Mucosa of descending colon (tissue), 3 donors: ENCODE results near the gene C8G. TPM values are rescaled to one million over a fixed set of nuclear protein-coding genes. Genes with fewer than 3 reads are reported as not detected.
A peak's percentile ranks its signal among the peaks of the same experiment; 100 is the strongest.

Experiments
- ATAC-seq: fragments of 200-7000 bp; cut with Tn5 transposase; one replicate; pipeline ENCODE4 v1.9.1; 2020; ENCODE audit warnings: mild to moderate bottlenecking, moderate library complexity
- DNase-seq, 3 donors: peaks; one replicate each; pipeline ENCODE4 v3.0.0-alpha.2; 2020
- H3K36me3 ChIP-seq: fragments of 200-600 bp; one replicate; pipeline ENCODE4 v1.8.0; 2021; ENCODE audit warnings: low read depth, mild to moderate bottlenecking
- H3K4me1 ChIP-seq: fragments of 200-600 bp; one replicate; pipeline ENCODE4 v1.8.0; 2021; ENCODE audit warnings: low read depth, mild to moderate bottlenecking
- H3K4me3 ChIP-seq: fragments of 200-600 bp; one replicate; pipeline ENCODE4 v1.8.0; 2021; ENCODE audit warnings: mild to moderate bottlenecking
- H3K9me3 ChIP-seq: fragments of 200-600 bp; one replicate; pipeline ENCODE4 v1.8.0; 2021; ENCODE audit warnings: mild to moderate bottlenecking
- CTCF ChIP-seq: fragments of 200-600 bp; IDR thresholded peaks from one replicate; pipeline ENCODE4 v1.8.0; 2022; ENCODE audit warnings: antibody characterized with exemption, mild to moderate bottlenecking
- intact Hi-C, 2 donors: fragments of 100-400 bp; cut with DNase I in 1 of 2; cut with micrococcal nuclease in 1 of 2; formaldehyde crosslinking; loops; one replicate each; pipeline versions ENCODE4 v1.11.0 to v1.11.1; 2022; cut with DNase I, micrococcal nuclease
- total RNA-seq, 3 donors: library from RNA; stranded (reverse); fragmentation: NEBNext Ultra II Directional in 2 of 3; extraction: Animal tissue kit (Norgen Biotek cat#: 25700) in 2 of 3; gene quantifications; one replicate each; pipeline versions ENCODE4 v1.2.1 to v1.2.4, GENCODE V29; 2021 to 2023
- donor health status: DM: no; HTN: no; CAD: no; lungs with moderate emphysema.
- donor health status: DM: no; HTN: no; CAD: no.
- donor health status: DM: no; HTN: yes; CAD: no.

C8G gene
- total RNA-seq, 3 donors from 2014 or later, result 3.2 to 15.4 (median 10.4) TPM

- no peak for TF ChIP-seq CTCF
- no peaks in the 10 kb centered on the region for H3K9me3 ChIP-seq
- H3K4me1 ChIP-seq, result peaks cover 48% of the 10 kb centered on the region
- intact Hi-C loops, result no loop called here
- peaks cover 2% of the 10 kb centered on the region for H3K36me3 ChIP-seq
- ATAC-seq (no peak), DNase-seq (peak in 2 of 3 donors; percentile 53 to 55)
- H3K4me3 ChIP-seq, result no peak overlapping the region
These were observed 2.2 kb downstream of the C8G start for GRCh38 chr9:136947028-136947891.

- intact Hi-C loops, result no loop called here
These were observed 3.0 kb downstream of the C8G start for GRCh38 chr9:136947955-136948510.

GRCh38 chr9:136949239-136949816 is 4.3 kb downstream of the C8G start:
- Histone ChIP-seq H3K4me3 (peak overlapping the region; percentile 18), H3K4me1 (peaks cover 38% of the 10 kb centered on the region), H3K36me3 (no peaks in the 10 kb centered on the region), H3K9me3 (no peaks in the 10 kb centered on the region)
- ATAC-seq, result peak; percentile 31
- peak in 2 of 3 donors; percentile 68 to 73 for DNase-seq
- intact Hi-C loops, result no loop called here
- no peak for TF ChIP-seq CTCF

More at GRCh38 chr9:136947955-136948510, 3.0 kb downstream of the C8G start:
- DNase-seq, result peak; percentile 73 to 78 (median 74)
- Histone ChIP-seq H3K4me1 (peaks cover 46% of the 10 kb centered on the region), H3K4me3 (no peak overlapping the region), H3K36me3 (no peaks in the 10 kb centered on the region), H3K9me3 (no peaks in the 10 kb centered on the region)
- TF ChIP-seq CTCF, result no peak
- ATAC-seq, result no peak

- ATAC-seq (peak; percentile 90), DNase-seq (peak; percentile 99)
- TF ChIP-seq CTCF, result no peak
- Histone ChIP-seq H3K9me3 (no peaks in the 10 kb centered on the region), H3K4me3 (peak overlapping the region; percentile 18), H3K36me3 (no peaks in the 10 kb centered on the region), H3K4me1 (peaks cover 38% of the 10 kb centered on the region)
- intact Hi-C loops, result no loop called here
These were observed 5.0 kb downstream of the C8G start for GRCh38 chr9:136949817-136950655.

- H3K36me3 ChIP-seq, result no peaks in the 10 kb centered on the region
- DNase-seq (peak in 1 of 3 donors; percentile 44), ATAC-seq (peak; percentile 16)
- TF ChIP-seq CTCF, result no peak
- H3K4me3 ChIP-seq, result no peak overlapping the region
- H3K9me3 ChIP-seq, result no peaks in the 10 kb centered on the region
- intact Hi-C loops, result no loop called here
- H3K4me1 ChIP-seq, result peaks cover 38% of the 10 kb centered on the region
These were observed 5.7 kb downstream of the C8G start for GRCh38 chr9:136950656-136951276.
